HG02885 (cell line): ENCODE measurements around the gene ARPC2.
"Not testable (repeated sequence)": the region's sequence is repeated elsewhere in the genome, so short reads cannot be mapped to it uniquely, and the experiment has no call there.

Experiments
- ATAC-seq: cut with Tn5 transposase; IDR thresholded peaks from one replicate; pipeline ENCODE4 v1.9.1; 2021; ENCODE audit warnings: mild to moderate bottlenecking; ENCODE audit not compliant: unreplicated experiment, poor library complexity

The ARPC2 gene

GRCh38 chr2:218216674-218217359, at the start of gene ARPC2:
Gene ARPC2 (plus strand): TSS chr2:218217189. CDS start chr2:218217471, 282 bp downstream.
- ATAC-seq = peak; percentile 72

- no peak for ATAC-seq
Observed at GRCh38 chr2:218168016-218168415, 49.0 kb upstream of the ARPC2 start.

GRCh38 chr2:218168635-218169462, 48.1 kb upstream of the ARPC2 start:
- ATAC-seq = no peak

GRCh38 chr2:218169757-218170546, 47.0 kb upstream of the ARPC2 start:
- no peak for ATAC-seq

DNA sequence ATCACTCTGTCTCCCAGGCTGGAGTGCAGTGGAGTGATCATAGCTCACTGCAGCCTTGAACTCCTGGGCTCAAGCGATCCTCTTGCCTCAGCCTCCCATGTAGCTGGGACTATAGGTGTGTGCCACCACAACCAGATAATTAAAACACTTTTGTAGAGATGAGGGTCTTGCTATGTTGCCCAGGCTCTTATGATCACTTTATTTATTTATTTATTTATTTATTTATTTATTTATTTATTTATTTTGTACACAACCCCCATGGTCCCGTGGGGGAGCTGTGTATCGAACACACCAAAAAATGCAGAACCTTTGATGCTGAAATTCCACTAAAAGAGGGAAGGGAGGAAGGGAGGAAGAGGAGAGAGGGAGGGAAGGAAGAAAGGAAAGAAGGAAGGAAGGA, 45.2 kb upstream of the ARPC2 start:
- ATAC-seq = not testable (repeated sequence)

- ATAC-seq = no peak
Observed at GRCh38 chr2:218172845-218173244, 44.1 kb upstream of the ARPC2 start.

- ATAC-seq = no peak
Observed at GRCh38 chr2:218179782-218180181, 37.2 kb upstream of the ARPC2 start.

- no peak for ATAC-seq
Observed at GRCh38 chr2:218180467-218181114, 36.4 kb upstream of the ARPC2 start.

DNA sequence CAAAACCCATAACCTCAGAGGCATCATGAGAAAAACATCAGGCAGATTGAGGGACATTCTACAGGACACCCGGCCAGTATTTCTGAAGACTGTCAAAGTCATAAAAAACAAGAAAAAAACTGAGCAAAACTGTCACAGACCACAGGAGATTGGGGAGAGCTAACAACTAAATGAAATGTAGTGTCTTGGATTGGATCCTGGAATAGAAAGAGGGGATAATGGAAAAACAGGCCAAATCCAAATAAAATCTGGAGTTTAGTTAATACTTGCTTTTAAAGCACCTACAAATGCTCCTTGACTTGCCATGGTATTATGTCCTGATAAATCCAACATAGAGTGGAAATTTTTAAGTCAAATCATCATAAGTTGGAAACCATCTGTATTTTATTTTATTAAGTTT, 32.7 kb upstream of the ARPC2 start:
- ATAC-seq = no peak

- no peak for ATAC-seq
Observed at GRCh38 chr2:218186355-218186766, 30.6 kb upstream of the ARPC2 start.

DNA sequence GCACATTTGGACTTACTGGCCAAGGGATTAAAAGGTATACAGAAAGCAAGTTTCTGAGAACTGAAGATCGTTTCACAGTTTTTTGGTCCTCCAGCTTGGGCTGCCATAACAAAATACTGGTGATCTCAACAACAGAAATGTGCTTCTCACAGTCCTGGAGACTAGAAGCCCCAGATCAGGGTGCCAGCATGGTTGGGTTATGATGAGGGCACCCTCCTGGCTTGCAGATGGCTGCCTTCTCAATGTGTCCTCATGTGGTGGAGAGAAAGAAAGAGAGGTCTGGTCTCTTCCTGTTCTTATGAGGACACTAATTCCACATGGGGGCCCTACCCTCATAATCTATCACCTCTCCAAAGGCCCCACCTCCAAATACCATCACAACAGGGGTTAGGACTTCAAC, 30.1 kb upstream of the ARPC2 start:
- no peak for ATAC-seq

DNA sequence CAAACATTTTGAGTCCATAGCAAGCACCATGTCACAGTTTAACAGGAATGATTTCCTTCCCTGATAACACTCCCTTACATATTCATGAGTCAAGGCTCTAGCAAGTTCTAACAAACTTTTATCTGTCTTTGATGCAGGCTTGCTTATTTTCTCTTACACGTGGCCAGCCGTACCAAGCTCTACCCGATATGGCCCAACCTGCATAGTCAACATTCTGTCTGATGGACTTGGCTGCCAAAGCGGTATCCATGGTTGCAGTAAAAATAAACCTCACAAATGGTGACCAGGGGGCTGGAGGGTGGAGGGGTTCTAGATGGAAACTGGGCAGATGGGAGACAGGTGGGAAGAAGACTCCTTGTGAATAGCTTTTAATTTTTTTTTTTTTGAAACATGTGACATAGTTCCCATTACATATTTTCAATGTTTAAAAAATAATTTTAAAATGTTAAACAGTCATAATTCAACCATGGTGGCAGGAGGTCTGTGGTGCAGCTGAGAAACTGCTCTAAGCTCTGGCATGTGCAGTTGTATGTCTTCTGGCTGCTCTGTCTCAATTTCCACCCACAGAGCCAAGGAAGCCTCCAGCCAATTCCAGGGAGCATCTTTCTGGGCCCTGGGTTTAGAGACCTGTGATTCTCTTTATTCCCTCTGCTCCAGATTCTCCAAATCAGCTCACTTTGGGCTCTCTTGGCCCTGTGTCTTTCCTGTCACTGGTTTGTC, 29.5 kb upstream of the ARPC2 start:
- no peak for ATAC-seq

DNA sequence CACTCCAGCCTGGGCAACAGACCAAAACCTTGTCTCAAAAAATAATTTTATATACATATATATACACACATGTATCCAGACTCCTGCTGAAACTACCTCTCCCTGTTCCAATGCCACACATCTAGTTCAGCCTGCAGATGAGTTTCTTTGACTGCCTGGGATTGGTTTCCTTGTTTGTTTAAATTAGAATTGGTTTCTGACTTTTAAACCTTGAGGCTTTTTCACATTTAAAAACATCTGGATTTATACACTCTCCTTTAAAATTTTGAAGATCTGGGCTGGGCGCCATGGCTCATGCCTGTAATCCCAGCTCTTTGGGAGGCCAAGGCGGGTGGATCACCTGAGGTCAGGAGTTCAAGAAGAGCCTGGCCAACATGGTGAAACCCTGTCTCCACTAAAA, 28.5 kb upstream of the ARPC2 start:
- no peak for ATAC-seq

GRCh38 chr2:218192902-218193430, 24.0 kb upstream of the ARPC2 start:
- ATAC-seq = no peak

GRCh38 chr2:218193701-218194100, 23.3 kb upstream of the ARPC2 start:
- ATAC-seq = no peak

GRCh38 chr2:218194880-218195279, 22.1 kb upstream of the ARPC2 start:
- no peak for ATAC-seq

GRCh38 chr2:218196974-218197373, 20.0 kb upstream of the ARPC2 start:
- no peak for ATAC-seq

- ATAC-seq = no peak
Observed at GRCh38 chr2:218202266-218202665, 14.7 kb upstream of the ARPC2 start.

- ATAC-seq = no peak
Observed at GRCh38 chr2:218209078-218209477, 7.9 kb upstream of the ARPC2 start.

- no peak for ATAC-seq
Observed at GRCh38 chr2:218214116-218214515, 2.9 kb upstream of the ARPC2 start.
